DLD1 (cell line): ENCODE results near the gene CARNS1.

Experiments used
- in situ Hi-C: cut with HindIII; loops from 2 replicates; pipeline ENCODE4 v1.10.0; 2017; ENCODE audit warnings: low sequenced_read_pairs

The CARNS1 gene

GRCh38 chr11:67440229-67441097, 25.0 kb downstream of the CARNS1 start:
- in situ Hi-C loops, result no loop called here

GRCh38 chr11:67441098-67441563, 25.7 kb downstream of the CARNS1 start:
- in situ Hi-C loops, result no loop called here

GRCh38 chr11:67441731-67442351, 26.4 kb downstream of the CARNS1 start:
- in situ Hi-C loops, result no loop called here

- in situ Hi-C loops, result no loop called here
These were observed 27.3 kb downstream of the CARNS1 start for GRCh38 chr11:67442504-67443404.

GRCh38 chr11:67445515-67445914, 30.0 kb downstream of the CARNS1 start:
- in situ Hi-C loops, result no loop called here

GRCh38 chr11:67448220-67448609, 32.7 kb downstream of the CARNS1 start:
- in situ Hi-C loops, result no loop called here

GRCh38 chr11:67449116-67449844, 33.8 kb downstream of the CARNS1 start:
- in situ Hi-C loops, result no loop called here

- in situ Hi-C loops, result no loop called here
These were observed 35.5 kb downstream of the CARNS1 start for GRCh38 chr11:67450796-67451657.

GRCh38 chr11:67451658-67451976, 36.1 kb downstream of the CARNS1 start:
- in situ Hi-C loops, result no loop called here

GRCh38 chr11:67452141-67452952, 36.9 kb downstream of the CARNS1 start, which contains the start of gene GPR152:
Gene GPR152 (minus strand): TSS chr11:67452729. CDS start chr11:67452724, 5 bp downstream.
- in situ Hi-C loops, result no loop called here

- in situ Hi-C loops, result no loop called here
These were observed 38.6 kb downstream of the CARNS1 start for GRCh38 chr11:67453816-67454732.

GRCh38 chr11:67455054-67455453, 39.6 kb downstream of the CARNS1 start, which contains the start of gene CABP4:
Gene CABP4 (plus strand): TSS chr11:67455354. CDS start chr11:67455424, 70 bp downstream.
- in situ Hi-C loops, result no loop called here

- in situ Hi-C loops, result no loop called here
These were observed 40.7 kb downstream of the CARNS1 start for GRCh38 chr11:67456068-67456705.

- in situ Hi-C loops, result no loop called here
These were observed 42.0 kb downstream of the CARNS1 start for GRCh38 chr11:67457453-67457852.

- in situ Hi-C loops, result no loop called here
These were observed 42.8 kb downstream of the CARNS1 start for GRCh38 chr11:67458266-67458665.

GRCh38 chr11:67463186-67463585, 47.7 kb downstream of the CARNS1 start:
- in situ Hi-C loops, result no loop called here
